Neural cell (in vitro differentiated cells): Measurements from ENCODE around the gene PKDCC. TPM values are rescaled to one million over a fixed set of nuclear protein-coding genes. Genes with fewer than 3 reads are reported as not detected.

Experiments used
- H2AFZ ChIP-seq: fragments of 200-600, 300-800 bp; sonication (generic), shearing (Covaris generic); 2 replicates; pipeline ENCODE4 v1.6.0; 2014; ENCODE audit warnings: low read depth, mild to moderate bottlenecking, antibody characterized with exemption, low read length, moderate library complexity
- H3F3A ChIP-seq: fragments of 200-600 bp; shearing (Covaris generic); 2 replicates; pipeline ENCODE4 v1.6.1; 2016; ENCODE audit warnings: mild to moderate bottlenecking, moderate library complexity, mixed read lengths, antibody characterized with exemption, low read length; ENCODE audit not compliant: insufficient read depth, poor library complexity, severe bottlenecking
- H3K27ac ChIP-seq: fragments of 200-600, 300-800 bp; sonication (generic), shearing (Covaris generic); 2 replicates; pipeline ENCODE4 v1.5.1; 2014; ENCODE audit warnings: mild to moderate bottlenecking, low read length, moderate library complexity
- H3K27me3 ChIP-seq: fragments of 300-800, 200-600 bp; sonication (generic), shearing (Covaris generic); 2 replicates; pipeline ENCODE4 v1.6.0; 2014; ENCODE audit warnings: mild to moderate bottlenecking, low read depth, low read length, moderate library complexity; ENCODE audit not compliant: insufficient read depth
- H3K36me3 ChIP-seq: fragments of 300-800, 200-600 bp; sonication (generic), shearing (Covaris generic); 2 replicates; pipeline ENCODE4 v1.5.1; 2014; ENCODE audit warnings: mild to moderate bottlenecking, antibody characterized with exemption, low read length, moderate library complexity; ENCODE audit not compliant: insufficient read depth
- H3K4me2 ChIP-seq: fragments of 300-800, 200-600 bp; sonication (generic), shearing (Covaris generic); 2 replicates; pipeline ENCODE4 v1.6.0; 2014; ENCODE audit warnings: mild to moderate bottlenecking, low read length
- H3K4me3 ChIP-seq: fragments of 300-800, 200-600 bp; sonication (generic), shearing (Covaris generic); 2 replicates; pipeline ENCODE4 v1.5.1; 2014; ENCODE audit warnings: mild to moderate bottlenecking, low read length, moderate library complexity
- H3K79me2 ChIP-seq: fragments of 200-600 bp; shearing (Covaris generic); replicated peaks from 2 replicates; pipeline ENCODE4 v1.6.0; 2014; ENCODE audit warnings: mild to moderate bottlenecking, low read length, moderate library complexity; ENCODE audit not compliant: insufficient read depth
- H3K9ac ChIP-seq: fragments of 300-800, 200-600 bp; sonication (generic), shearing (Covaris generic); 2 replicates; pipeline ENCODE4 v1.6.1; 2016; ENCODE audit warnings: mild to moderate bottlenecking, low read length, mixed read lengths
- H3K9me2 ChIP-seq: fragments of 200-600 bp; shearing (Covaris generic); 2 replicates; pipeline ENCODE4 v1.6.1; 2016; ENCODE audit warnings: mild to moderate bottlenecking, low read length, mixed read lengths; ENCODE audit not compliant: insufficient read depth
- H3K9me3 ChIP-seq: fragments of 200-600, 300-800 bp; sonication (generic), shearing (Covaris generic); 2 replicates; pipeline ENCODE4 v1.6.1; 2016; ENCODE audit warnings: mild to moderate bottlenecking, mixed run types, low read length, moderate library complexity, mixed read lengths
- H4K20me1 ChIP-seq: fragments of 200-600 bp; shearing (Covaris generic); 2 replicates; pipeline ENCODE4 v1.6.1; 2016; ENCODE audit warnings: mild to moderate bottlenecking, mixed run types; ENCODE audit not compliant: insufficient read depth
- CTCF ChIP-seq: fragments of 450-650 bp; IDR thresholded peaks from 2 replicates; pipeline ENCODE4 v1.5.1; 2014; ENCODE audit warnings: antibody characterized with exemption, mild to moderate bottlenecking, moderate library complexity; ENCODE audit not compliant: poor library complexity, severe bottlenecking
- EP300 ChIP-seq: fragments of 450-650 bp; conservative IDR thresholded peaks from 2 replicates; pipeline ENCODE4 v1.6.1; 2014; ENCODE audit warnings: antibody characterized with exemption, mild to moderate bottlenecking, moderate library complexity; ENCODE audit not compliant: poor library complexity, severe bottlenecking
- EZH2 ChIP-seq: fragments of 200-600, 300-800 bp; shearing (Covaris generic), sonication (generic); IDR thresholded peaks from 2 replicates; pipeline ENCODE4 v1.6.1; 2014; ENCODE audit warnings: antibody characterized with exemption, low read length, borderline replicate concordance, mild to moderate bottlenecking; ENCODE audit not compliant: insufficient read depth, poor library complexity, severe bottlenecking
- MXI1 ChIP-seq: fragments of 450-650 bp; conservative IDR thresholded peaks from 2 replicates; pipeline ENCODE4 v1.6.1; 2014; ENCODE audit warnings: antibody characterized with exemption, mild to moderate bottlenecking; ENCODE audit not compliant: poor library complexity, severe bottlenecking
- POLR2AphosphoS5 ChIP-seq: IDR thresholded peaks from 2 replicates; pipeline ENCODE4 v1.6.1; 2012
- RAD21 ChIP-seq: fragments of 450-650 bp; conservative IDR thresholded peaks from 2 replicates; pipeline ENCODE4 v1.6.1; 2014; ENCODE audit warnings: antibody characterized with exemption, mild to moderate bottlenecking, moderate library complexity
- REST ChIP-seq: IDR thresholded peaks from 2 replicates; pipeline ENCODE4 v1.6.1; 2012; ENCODE audit warnings: borderline replicate concordance
- SMC3 ChIP-seq: fragments of 450-650 bp; conservative IDR thresholded peaks from 2 replicates; pipeline ENCODE4 v1.6.1; 2014; ENCODE audit warnings: antibody characterized with exemption, mild to moderate bottlenecking, moderate library complexity; ENCODE audit not compliant: poor library complexity
- TAF1 ChIP-seq: IDR thresholded peaks from 2 replicates; pipeline ENCODE4 v1.6.1; 2012; ENCODE audit warnings: low read depth
- polyA plus RNA-seq: library from polyadenylated mRNA; depleted of rRNA; stranded (reverse); fragments of >200 nt; gene quantifications from 2 replicates; pipeline ENCODE4 v1.2.3, GENCODE V29; 2014

Gene PKDCC
- polyA plus RNA-seq, 1 donor from 2014 or later: 37.4 TPM

- H4K20me1 ChIP-seq: no peaks in the 10 kb centered on the region
- no peak overlapping the region for H2AFZ ChIP-seq
- no peaks in the 10 kb centered on the region for H3F3A ChIP-seq
- H3K9ac ChIP-seq: no peak overlapping the region
- no peak overlapping the region for H3K4me3 ChIP-seq
- no peaks in the 10 kb centered on the region for H3K9me3 ChIP-seq
- H3K27me3 ChIP-seq: peaks cover 7% of the 10 kb centered on the region
- no peak overlapping the region for H3K27ac ChIP-seq
- H3K79me2 ChIP-seq: peaks cover 15% of the 10 kb centered on the region
- no peak overlapping the region for H3K4me2 ChIP-seq
- TF ChIP-seq MXI1 (no peak), RAD21 (no peak), EP300 (no peak), REST (no peak), EZH2 (no peak), SMC3 (no peak), TAF1 (no peak), POLR2AphosphoS5 (no peak), CTCF (no peak)
- no peaks in the 10 kb centered on the region for H3K36me3 ChIP-seq
- no peaks in the 10 kb centered on the region for H3K9me2 ChIP-seq
Measured at GRCh38 chr2:42051543-42052235, 3.9 kb downstream of the PKDCC start.

- no peaks in the 10 kb centered on the region for H4K20me1 ChIP-seq
- no peaks in the 10 kb centered on the region for H3K9me3 ChIP-seq
- no peak overlapping the region for H3K27ac ChIP-seq
- no peaks in the 10 kb centered on the region for H3K36me3 ChIP-seq
- no peak overlapping the region for H2AFZ ChIP-seq
- TF ChIP-seq SMC3: no peak
- TF ChIP-seq EP300: no peak
- TF ChIP-seq MXI1: no peak
- TF ChIP-seq CTCF: no peak
- no peak overlapping the region for H3K9ac ChIP-seq
- H3K4me2 ChIP-seq: no peak overlapping the region
- no peak overlapping the region for H3K4me3 ChIP-seq
- peaks cover 15% of the 10 kb centered on the region for H3K79me2 ChIP-seq
- no peaks in the 10 kb centered on the region for H3F3A ChIP-seq
- H3K9me2 ChIP-seq: no peaks in the 10 kb centered on the region
- H3K27me3 ChIP-seq: peaks cover 5% of the 10 kb centered on the region
Measured at GRCh38 chr2:42052702-42053481, 5.1 kb downstream of the PKDCC start.
